ENCODE results near the gene MAP2K7.
"Not testable (repeated sequence)": the region's sequence is repeated elsewhere in the genome, so short reads cannot be mapped to it uniquely, and the experiment has no call there.

Gene MAP2K7

GRCh38 chr19:7903244-7904073 lies at the start of gene MAP2K7:
Gene MAP2K7, plus strand, starts transcription at chr19:7903877. Its CDS starts 68 bp downstream, at chr19:7903945.
- peak; percentile 100 for DNase-seq (ENCODE audit: low spot score)

DNA sequence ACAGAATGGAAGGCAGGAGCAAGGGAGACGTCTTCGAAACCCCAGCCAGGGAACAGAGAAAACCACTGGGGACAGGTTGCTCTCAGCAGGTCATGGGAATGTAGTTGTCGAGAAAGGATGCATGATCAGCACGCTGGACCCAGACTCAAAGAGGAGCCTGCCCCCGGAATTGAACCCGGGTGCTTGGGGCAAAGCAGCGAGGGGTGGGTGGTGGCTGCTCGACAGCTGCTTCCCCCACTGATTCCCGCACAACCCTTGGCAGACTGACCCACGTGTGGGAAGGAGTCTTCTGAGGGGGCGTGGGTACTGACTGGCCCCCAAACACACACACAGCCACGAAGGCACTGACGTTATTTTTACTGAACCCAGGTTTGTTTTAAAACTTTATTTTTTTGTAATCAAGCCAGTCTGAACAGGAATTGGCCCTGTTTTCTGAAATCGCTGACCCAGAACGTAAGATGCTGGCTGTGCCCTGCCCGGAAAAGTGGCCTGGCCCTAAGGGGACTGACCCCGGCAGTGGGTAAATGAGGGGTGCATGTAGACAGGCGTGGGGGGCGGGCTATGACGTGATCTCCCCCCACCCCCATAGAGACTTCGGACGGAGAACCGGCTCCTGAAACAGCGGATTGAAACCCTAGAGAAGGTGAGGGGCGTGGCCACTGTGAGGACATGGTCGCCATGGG lies 48.1 kb upstream of the MAP2K7 start:
- no peak for DNase-seq (ENCODE audit: low spot score)

GRCh38 chr19:7856109-7856591 lies 47.5 kb upstream of the MAP2K7 start:
- DNase-seq (ENCODE audit: low spot score), result no peak

DNA sequence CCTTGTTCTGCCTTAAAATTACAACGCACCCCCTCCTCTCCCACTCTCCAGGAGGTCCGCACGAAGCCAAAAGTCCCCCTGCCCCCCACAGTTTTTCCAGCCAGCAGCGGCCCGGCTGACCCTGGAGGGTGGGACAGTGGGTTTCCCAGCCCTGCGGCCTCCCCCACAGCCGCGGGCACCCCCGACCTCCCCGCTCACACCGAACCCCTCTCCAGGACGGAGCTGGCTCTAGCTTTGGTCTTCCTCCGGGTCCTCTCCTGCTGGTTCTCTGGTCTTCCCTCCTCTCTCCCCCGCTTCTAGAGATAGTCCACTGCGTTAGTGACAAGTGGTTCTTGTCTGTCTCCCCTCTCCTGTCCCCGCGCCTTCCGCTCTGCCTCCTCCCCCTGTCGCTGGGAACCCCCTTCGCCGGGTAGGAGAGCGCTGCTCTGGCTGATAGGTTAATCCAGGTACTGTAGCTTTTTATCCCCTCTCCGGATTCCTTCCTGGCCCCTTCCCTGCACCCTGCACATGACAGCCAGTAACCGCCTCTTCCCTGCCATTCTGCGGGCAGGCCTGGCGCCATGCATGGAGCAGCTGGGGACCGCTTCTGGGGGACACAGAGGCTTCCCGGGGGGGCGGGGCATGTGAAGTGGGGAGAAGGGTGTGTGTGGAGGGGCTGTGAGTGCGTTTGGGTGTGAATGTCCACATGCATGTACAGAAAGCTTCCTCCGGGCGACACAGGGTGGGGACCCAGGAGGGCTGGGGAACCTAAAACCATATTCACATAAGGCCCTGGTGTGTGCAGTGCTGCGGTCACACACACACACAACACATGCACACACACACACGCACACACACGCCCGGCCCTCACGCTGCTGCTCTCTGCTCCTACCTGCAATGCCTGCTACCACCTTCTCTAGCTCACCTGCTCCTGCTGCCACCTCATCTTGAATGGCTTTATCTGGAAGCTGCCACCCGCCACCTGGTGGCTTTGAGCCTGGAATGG lies 46.7 kb upstream of the MAP2K7 start:
- no peak for DNase-seq (ENCODE audit: low spot score)

DNA sequence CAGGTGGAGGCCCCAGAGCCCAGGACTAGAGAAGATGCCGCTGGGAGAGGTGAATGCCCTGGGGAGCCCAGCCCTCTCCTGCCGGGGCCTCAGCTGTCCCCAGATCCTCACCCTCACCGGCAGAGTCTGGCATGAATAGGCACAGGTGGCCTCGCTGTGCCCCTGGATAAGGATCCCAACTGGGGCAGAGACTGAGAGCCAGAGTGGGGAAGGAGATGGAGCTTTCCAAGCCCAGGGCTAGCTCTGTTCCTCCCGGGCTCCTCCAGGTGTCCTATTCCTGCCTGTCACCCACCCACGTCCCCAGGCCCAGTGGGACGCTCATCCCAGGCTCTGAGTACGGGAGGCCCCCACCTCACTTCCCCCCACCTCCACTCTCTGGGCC lies 46.0 kb upstream of the MAP2K7 start:
- DNase-seq (ENCODE audit: low spot score), result no peak

GRCh38 chr19:7858109-7858770 lies 45.4 kb upstream of the MAP2K7 start:
- DNase-seq (ENCODE audit: low spot score), result no peak

DNA sequence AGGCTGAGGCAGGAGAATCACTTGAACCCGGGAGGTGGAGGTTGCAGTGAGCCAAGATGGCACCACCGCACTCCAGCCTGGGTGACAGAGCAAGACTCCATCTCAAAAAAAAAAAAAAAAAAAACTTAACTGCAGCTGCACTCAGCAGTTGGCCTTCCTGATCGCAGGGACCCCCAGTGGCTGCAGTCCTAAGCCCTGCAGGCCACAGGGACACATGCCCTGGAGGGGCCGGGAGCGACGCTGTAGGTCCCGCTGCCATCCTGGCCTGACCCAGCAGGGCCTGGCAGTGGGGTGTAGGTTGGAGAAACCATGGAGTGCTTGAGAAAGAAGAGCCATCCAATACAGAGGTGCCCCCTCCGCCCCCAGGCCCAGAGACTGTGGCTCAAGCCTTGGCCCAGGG lies 44.6 kb upstream of the MAP2K7 start:
- DNase-seq (ENCODE audit: low spot score), result not testable (repeated sequence)

DNA sequence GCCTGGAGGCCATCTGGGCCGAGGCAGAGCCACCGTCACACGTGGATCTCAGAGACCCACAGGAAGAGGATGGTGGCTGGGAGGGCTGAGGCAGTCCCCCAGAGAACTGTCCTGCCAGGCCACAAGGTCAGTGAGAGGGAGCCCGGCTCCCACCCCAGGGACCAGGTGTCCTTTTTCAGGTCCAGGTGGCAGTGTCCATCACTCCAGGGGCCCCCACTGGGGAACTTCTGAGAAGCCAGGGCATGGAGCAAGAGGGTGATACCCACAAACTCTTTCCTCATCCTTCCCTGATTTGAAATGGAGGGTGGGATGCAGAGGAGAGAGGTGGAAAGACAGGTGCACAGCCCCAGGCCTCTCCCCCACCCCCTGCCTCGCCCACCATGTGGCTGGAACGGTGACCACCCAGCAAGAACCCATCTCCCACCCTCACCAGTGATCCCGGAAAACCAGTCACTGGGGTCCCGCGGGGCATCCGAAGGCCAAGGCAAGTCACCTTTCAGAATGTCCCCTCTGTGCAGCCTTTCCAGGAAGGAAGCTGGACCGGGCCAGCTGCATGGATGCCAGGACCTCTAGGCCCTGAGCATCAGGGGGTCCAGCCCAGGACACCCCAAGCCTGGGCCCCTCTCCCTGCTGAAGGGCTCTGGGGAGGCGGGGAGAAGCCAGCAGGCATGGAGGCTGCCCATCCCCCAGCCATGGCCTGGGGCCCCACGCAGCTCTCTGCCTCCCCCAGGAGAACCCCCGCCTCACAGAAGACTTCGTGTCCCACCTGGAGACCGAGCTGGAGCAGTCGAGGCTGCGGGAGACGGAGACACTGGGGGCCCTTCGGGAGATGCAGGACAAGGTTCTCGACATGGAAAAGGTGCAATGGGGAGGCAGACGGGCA lies 43.6 kb upstream of the MAP2K7 start:
- no peak for DNase-seq (ENCODE audit: low spot score)

DNA sequence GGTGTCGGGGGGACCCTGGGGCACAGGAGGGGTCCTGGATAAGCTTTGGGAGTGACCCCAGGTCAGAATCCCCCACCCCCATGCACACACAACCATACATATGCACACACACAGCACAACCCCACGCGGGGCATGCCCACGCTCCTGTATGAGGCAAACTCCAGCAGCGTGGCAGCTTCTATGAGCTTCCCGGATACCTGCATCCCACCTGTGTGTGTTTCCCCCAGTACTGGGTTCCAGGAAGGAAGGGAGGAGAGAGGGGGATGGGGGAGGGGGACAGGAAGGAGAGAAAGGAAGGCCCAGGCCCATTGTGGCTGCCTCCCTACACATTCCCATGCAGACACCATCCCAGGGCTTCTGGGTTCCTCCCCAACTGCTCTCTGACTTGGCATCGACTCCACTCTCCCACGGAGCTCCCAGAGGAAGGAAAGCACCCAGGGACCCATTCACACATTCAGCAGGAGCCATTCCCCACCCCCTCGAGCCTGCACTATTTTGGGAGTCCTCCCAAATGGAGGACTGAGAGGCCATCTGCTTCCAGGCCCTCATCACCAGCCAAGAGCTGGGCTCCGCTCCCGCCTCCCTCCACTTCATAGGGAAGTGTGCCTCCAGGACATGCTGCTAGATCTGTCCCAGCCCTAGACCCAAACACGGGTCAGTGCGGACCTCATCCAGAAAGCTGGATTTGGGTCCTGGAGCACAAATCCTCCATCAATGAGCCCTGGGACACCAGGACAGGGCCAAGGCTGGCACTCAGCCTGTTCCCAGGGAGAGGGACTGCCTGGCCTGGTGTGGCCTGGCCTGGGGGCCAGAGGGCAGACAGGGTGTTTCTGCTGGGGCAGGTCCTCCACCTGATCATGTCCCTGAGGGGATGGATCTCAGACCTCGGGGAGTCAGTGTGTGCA lies 42.7 kb upstream of the MAP2K7 start:
- no peak for DNase-seq (ENCODE audit: low spot score)

- no peak for DNase-seq (ENCODE audit: low spot score)
Observed at GRCh38 chr19:7861619-7862412, 41.9 kb upstream of the MAP2K7 start.

DNA sequence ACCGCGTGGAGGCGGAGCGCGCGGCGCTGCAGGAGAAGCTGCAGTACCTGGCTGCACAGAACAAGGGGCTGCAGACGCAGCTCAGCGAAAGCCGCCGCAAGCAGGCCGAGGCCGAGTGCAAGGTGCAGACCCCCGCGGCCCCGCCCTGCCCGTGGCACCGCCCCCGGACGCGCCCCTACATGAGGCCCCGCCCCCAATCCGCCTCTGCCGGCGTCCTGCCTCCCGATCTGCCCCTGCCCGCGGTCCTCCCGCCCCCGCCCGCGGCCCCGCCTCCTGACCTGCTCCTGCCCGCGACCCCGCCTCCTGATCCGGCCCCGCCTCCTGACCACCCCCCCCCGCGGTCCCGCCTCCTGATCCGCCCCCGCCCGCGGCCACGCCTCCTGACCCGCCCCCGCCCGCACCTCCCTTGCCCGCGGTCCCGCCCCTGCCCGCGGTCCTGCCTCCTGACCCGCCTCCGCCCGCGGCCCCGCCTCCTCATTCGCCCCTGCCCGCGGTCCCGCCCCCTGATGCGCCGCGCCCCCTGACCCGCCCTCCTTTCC lies 41.2 kb upstream of the MAP2K7 start:
- peak; percentile 57 for DNase-seq (ENCODE audit: low spot score)

DNA sequence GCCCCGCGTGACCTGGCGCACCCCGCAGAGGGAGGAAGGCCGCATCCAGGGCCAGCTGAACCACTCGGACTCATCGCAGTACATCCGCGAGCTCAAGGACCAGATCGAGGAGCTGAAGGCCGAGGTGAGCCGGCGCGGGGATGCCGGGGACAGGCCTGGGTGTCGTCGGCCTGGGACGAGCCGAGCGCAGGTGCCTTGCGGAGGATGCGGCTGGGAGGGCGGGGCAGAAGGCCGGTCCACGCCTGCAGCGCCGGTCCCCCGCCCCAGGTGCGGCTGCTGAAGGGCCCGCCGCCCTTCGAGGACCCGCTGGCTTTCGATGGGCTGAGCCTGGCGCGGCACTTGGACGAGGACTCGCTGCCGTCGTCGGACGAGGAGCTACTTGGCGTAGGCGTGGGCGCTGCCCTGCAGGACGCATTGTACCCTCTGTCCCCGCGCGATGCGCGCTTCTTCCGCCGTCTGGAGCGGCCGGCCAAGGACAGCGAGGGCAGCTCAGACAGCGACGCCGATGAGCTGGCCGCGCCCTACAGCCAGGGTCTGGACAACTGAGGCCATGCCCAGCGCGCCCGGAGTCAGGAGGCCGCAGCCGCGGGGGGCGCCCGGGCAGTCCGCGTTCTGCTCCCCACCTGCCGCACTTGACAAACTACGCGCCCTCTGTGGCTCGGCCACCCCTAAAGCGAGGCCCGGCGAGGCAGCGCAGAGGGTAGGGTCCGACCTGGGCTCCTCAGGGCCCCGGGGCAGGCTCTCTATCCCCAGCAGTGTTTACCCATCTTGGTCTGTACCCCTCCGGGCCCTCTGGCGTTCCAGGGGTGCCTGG lies 40.3 kb upstream of the MAP2K7 start:
- DNase-seq (ENCODE audit: low spot score), result no peak

- no peak for DNase-seq (ENCODE audit: low spot score)
Observed at GRCh38 chr19:7863971-7864689, 39.5 kb upstream of the MAP2K7 start.

GRCh38 chr19:7864690-7865074 lies 39.0 kb upstream of the MAP2K7 start:
- no peak for DNase-seq (ENCODE audit: low spot score)

GRCh38 chr19:7865262-7865911 lies 38.3 kb upstream of the MAP2K7 start:
- no peak for DNase-seq (ENCODE audit: low spot score)

DNA sequence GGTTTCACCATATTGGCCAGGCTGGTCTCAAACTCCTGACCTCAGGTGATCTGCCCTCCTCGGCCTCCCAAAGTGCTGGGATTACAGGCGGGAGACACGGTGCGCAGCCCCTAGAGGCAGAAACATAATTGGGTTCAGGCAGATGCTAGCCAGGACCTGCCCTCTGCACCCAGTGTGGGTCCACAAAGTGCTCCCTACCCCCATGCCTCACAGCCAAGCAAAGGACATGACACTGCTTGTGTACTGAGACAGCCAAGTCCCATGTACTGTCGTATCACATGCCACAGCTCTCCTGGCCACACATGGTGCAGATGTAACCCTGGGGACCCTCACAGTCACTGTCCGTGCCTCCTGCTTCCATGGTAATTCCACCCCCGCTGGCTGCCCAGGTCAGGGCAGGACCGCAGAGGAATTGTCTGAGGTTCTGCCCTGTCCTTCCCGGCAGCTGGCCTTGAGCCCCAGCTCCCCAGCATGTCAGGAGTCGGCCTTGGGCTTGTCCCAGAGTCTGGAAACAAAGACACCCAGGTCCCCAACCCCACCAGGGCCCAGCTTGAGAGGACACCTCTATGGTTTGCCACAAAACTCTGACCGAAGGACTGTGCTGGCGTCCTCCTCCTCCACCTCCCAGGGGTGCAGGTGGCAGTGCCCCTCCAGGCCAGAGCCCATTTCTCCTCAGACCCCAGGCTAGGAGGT lies 37.1 kb upstream of the MAP2K7 start:
- no peak for DNase-seq (ENCODE audit: low spot score)
